ENCODE data around the gene CR1.
"Not testable (repeated sequence)": the region's sequence is repeated elsewhere in the genome, so short reads cannot be mapped to it uniquely, and the experiment has no call there.

CR1 gene

GRCh38 chr1:207474210-207474609 lies 21.7 kb upstream of the CR1 start:
- no peaks in the 10 kb centered on the region for H3K36me3 Mint-ChIP-seq (ENCODE audit: low read depth)
- TF ChIP-seq CTCF (IDR thresholded peaks at IDR 0.05; ENCODE audit: unreplicated experiment in 3 of 3) = no peak
- no peaks in the 10 kb centered on the region for H3K4me1 Mint-ChIP-seq
- H3K27me3 Mint-ChIP-seq (ENCODE audit: low read depth) = no peaks in the 10 kb centered on the region
- peaks cover 5% of the 10 kb centered on the region for H3K9me3 Mint-ChIP-seq
- no peak overlapping the region for H3K27ac Mint-ChIP-seq
- H3K4me3 Mint-ChIP-seq = no peak overlapping the region

- no peaks in the 10 kb centered on the region for H3K36me3 Mint-ChIP-seq (ENCODE audit: low read depth)
- H3K27ac Mint-ChIP-seq = no peak overlapping the region
- H3K4me3 Mint-ChIP-seq = no peak overlapping the region
- peaks cover 29% of the 10 kb centered on the region for H3K27me3 Mint-ChIP-seq (ENCODE audit: low read depth)
- H3K4me1 Mint-ChIP-seq = no peaks in the 10 kb centered on the region
- no peak for TF ChIP-seq CTCF (IDR thresholded peaks at IDR 0.05; ENCODE audit: unreplicated experiment in 3 of 3)
- H3K9me3 Mint-ChIP-seq = no peaks in the 10 kb centered on the region
Observed at GRCh38 chr1:207486198-207486597, 9.8 kb upstream of the CR1 start.

DNA sequence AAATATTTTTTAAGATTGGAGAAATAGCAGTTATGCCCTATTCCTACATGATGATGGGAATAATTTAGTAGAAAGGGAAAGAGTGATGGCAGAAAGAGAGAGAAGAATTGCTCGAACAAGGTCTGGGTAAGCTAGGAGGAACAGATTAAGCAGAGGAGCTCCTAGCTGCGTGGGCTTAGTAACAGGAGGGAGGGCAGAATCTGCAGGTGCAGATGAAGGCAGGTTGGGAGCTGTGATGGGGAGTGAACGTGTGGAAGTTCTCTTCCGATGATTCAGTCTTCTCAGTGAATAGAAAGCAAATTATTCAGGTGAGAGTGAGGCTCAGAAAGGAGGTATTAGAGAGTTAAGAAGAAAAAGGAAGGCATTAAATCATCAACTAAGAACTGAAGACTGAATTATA lies 8.3 kb upstream of the CR1 start:
- Mint-ChIP-seq H3K27me3 (ENCODE audit: low read depth) (peaks cover 25% of the 10 kb centered on the region), H3K36me3 (ENCODE audit: low read depth) (no peaks in the 10 kb centered on the region), H3K4me1 (no peaks in the 10 kb centered on the region), H3K9me3 (no peaks in the 10 kb centered on the region), H3K27ac (no peak overlapping the region), H3K4me3 (no peak overlapping the region)
- TF ChIP-seq CTCF (IDR thresholded peaks at IDR 0.05; ENCODE audit: unreplicated experiment in 3 of 3) = no peak

DNA sequence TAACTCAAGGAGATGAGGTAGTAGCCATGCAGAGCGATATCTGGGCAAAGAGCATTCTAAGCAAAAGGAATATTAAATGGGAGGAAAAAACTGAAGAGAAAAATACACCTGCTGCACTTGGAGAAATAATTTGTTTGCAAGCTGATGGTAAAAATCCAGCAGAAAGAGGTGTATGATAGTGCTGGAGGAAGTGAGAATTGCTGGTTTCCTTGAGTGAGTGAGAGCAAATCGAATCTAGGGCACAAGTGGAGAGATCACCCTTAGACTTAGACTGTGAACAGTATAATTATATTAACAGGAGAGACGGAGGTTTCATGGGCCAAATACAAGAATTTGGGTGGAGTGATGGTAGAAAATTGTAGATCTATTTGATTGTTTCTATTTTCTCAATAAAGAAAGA lies 2.7 kb upstream of the CR1 start:
- H3K27me3 Mint-ChIP-seq (ENCODE audit: low read depth) = peaks cover 39% of the 10 kb centered on the region
- H3K27ac Mint-ChIP-seq = no peak overlapping the region
- H3K4me3 Mint-ChIP-seq = no peak overlapping the region
- TF ChIP-seq CTCF (IDR thresholded peaks at IDR 0.05; ENCODE audit: unreplicated experiment in 3 of 3) = no peak
- H3K9me3 Mint-ChIP-seq = no peaks in the 10 kb centered on the region
- no peaks in the 10 kb centered on the region for H3K36me3 Mint-ChIP-seq (ENCODE audit: low read depth)
- H3K4me1 Mint-ChIP-seq = peaks cover 6% of the 10 kb centered on the region

- no peak for TF ChIP-seq CTCF (IDR thresholded peaks at IDR 0.05; ENCODE audit: unreplicated experiment in 3 of 3)
- peaks cover 49% of the 10 kb centered on the region for H3K27me3 Mint-ChIP-seq (ENCODE audit: low read depth)
- H3K27ac Mint-ChIP-seq = no peak overlapping the region
- H3K4me1 Mint-ChIP-seq = peaks cover 6% of the 10 kb centered on the region
- no peaks in the 10 kb centered on the region for H3K36me3 Mint-ChIP-seq (ENCODE audit: low read depth)
- no peak overlapping the region for H3K4me3 Mint-ChIP-seq
- no peaks in the 10 kb centered on the region for H3K9me3 Mint-ChIP-seq
Observed at GRCh38 chr1:207494171-207494570, 1.8 kb upstream of the CR1 start.

DNA sequence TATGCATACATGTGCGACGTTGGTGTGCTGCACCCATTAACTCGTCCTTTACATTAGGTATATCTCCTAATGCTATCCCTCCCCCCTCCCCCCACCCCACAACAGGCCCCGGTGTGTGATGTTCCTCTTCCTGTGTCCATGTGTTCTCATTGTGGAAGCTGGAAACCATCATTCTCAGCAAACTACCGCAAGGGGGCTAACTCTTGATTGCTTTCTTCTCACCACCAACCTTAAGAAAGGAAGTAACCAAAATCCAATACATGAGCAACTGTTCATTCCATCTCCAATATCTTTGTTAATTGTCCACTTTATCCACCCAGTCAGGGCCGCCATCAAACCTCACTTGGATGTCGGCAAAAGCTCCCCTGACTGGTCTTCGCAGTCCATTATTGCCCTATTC lies 676 bp upstream of the CR1 start:
- H3K36me3 Mint-ChIP-seq (ENCODE audit: low read depth); H3K27ac Mint-ChIP-seq; H3K9me3 Mint-ChIP-seq; H3K4me1 Mint-ChIP-seq: not testable (repeated sequence)
- Mint-ChIP-seq H3K27me3 (ENCODE audit: low read depth) (peaks cover 52% of the 10 kb centered on the region), H3K4me3 (peak overlapping the region in 2 of 3 experiments; percentile 77 to 78)

Data from nephron (organoid).